ENCODE results near the gene HMGCL. TPM values are rescaled to one million over a fixed set of nuclear protein-coding genes. Genes with fewer than 3 reads are reported as not detected.
"Not testable (repeated sequence)": the region's sequence is repeated elsewhere in the genome, so short reads cannot be mapped to it uniquely, and the experiment has no call there.

HMGCL gene
- total RNA-seq, 1 donor from 2014 or later, result 26.8 TPM

GRCh38 chr1:23797478-23798448, 27.5 kb downstream of the HMGCL start:
- no peaks in the 10 kb centered on the region for H3K27me3 Mint-ChIP-seq (ENCODE audit: low read depth)

GRCh38 chr1:23796466-23797271, 28.6 kb downstream of the HMGCL start:
- Mint-ChIP-seq H3K4me3 (ENCODE audit: unreplicated experiment) (no peak overlapping the region), H3K4me1 (ENCODE audit: low read depth) (peaks cover 23% of the 10 kb centered on the region), H3K27ac (ENCODE audit: unreplicated experiment) (peak overlapping the region; percentile 17), H3K27me3 (ENCODE audit: low read depth) (no peaks in the 10 kb centered on the region), H3K36me3 (ENCODE audit: low read depth) (peaks cover 2% of the 10 kb centered on the region), H3K9me3 (ENCODE audit: low read depth) (no peaks in the 10 kb centered on the region)
- TF ChIP-seq, protein P1, sequence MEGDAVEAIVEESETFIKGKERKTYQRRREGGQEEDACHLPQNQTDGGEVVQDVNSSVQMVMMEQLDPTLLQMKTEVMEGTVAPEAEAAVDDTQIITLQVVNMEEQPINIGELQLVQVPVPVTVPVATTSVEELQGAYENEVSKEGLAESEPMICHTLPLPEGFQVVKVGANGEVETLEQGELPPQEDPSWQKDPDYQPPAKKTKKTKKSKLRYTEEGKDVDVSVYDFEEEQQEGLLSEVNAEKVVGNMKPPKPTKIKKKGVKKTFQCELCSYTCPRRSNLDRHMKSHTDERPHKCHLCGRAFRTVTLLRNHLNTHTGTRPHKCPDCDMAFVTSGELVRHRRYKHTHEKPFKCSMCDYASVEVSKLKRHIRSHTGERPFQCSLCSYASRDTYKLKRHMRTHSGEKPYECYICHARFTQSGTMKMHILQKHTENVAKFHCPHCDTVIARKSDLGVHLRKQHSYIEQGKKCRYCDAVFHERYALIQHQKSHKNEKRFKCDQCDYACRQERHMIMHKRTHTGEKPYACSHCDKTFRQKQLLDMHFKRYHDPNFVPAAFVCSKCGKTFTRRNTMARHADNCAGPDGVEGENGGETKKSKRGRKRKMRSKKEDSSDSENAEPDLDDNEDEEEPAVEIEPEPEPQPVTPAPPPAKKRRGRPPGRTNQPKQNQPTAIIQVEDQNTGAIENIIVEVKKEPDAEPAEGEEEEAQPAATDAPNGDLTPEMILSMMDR (IDR thresholded peaks at IDR 0.05), result no peak
- DNase-seq (ENCODE audit: low spot score), result no peak

More at GRCh38 chr1:23797478-23798448, 27.5 kb downstream of the HMGCL start:
- Mint-ChIP-seq H3K36me3 (ENCODE audit: low read depth) (peaks cover 2% of the 10 kb centered on the region), H3K4me3 (ENCODE audit: unreplicated experiment) (no peak overlapping the region), H3K4me1 (ENCODE audit: low read depth) (peaks cover 14% of the 10 kb centered on the region), H3K27ac (ENCODE audit: unreplicated experiment) (no peak overlapping the region), H3K9me3 (ENCODE audit: low read depth) (no peaks in the 10 kb centered on the region)
- TF ChIP-seq, protein P1 (IDR thresholded peaks at IDR 0.05), result no peak
- no peak for DNase-seq (ENCODE audit: low spot score)

GRCh38 chr1:23795676-23796465, 29.4 kb downstream of the HMGCL start:
- Mint-ChIP-seq H3K4me3 (ENCODE audit: unreplicated experiment) (no peak overlapping the region), H3K27ac (ENCODE audit: unreplicated experiment) (peak overlapping the region; percentile 17), H3K27me3 (ENCODE audit: low read depth) (no peaks in the 10 kb centered on the region), H3K9me3 (ENCODE audit: low read depth) (no peaks in the 10 kb centered on the region), H3K36me3 (ENCODE audit: low read depth) (peaks cover 2% of the 10 kb centered on the region), H3K4me1 (ENCODE audit: low read depth) (peaks cover 24% of the 10 kb centered on the region)
- DNase-seq (ENCODE audit: low spot score), result no peak
- TF ChIP-seq, protein P1 (IDR thresholded peaks at IDR 0.05), result no peak

- DNase-seq (ENCODE audit: low spot score); H3K27me3 Mint-ChIP-seq (ENCODE audit: low read depth); H3K9me3 Mint-ChIP-seq (ENCODE audit: low read depth); H3K36me3 Mint-ChIP-seq (ENCODE audit: low read depth); H3K4me3 Mint-ChIP-seq (ENCODE audit: unreplicated experiment): not testable (repeated sequence)
- Mint-ChIP-seq H3K27ac (ENCODE audit: unreplicated experiment) (peak overlapping the region; percentile 12), H3K4me1 (ENCODE audit: low read depth) (peaks cover 33% of the 10 kb centered on the region)
Observed at GRCh38 chr1:23794732-23795182, 30.5 kb downstream of the HMGCL start.

DNA sequence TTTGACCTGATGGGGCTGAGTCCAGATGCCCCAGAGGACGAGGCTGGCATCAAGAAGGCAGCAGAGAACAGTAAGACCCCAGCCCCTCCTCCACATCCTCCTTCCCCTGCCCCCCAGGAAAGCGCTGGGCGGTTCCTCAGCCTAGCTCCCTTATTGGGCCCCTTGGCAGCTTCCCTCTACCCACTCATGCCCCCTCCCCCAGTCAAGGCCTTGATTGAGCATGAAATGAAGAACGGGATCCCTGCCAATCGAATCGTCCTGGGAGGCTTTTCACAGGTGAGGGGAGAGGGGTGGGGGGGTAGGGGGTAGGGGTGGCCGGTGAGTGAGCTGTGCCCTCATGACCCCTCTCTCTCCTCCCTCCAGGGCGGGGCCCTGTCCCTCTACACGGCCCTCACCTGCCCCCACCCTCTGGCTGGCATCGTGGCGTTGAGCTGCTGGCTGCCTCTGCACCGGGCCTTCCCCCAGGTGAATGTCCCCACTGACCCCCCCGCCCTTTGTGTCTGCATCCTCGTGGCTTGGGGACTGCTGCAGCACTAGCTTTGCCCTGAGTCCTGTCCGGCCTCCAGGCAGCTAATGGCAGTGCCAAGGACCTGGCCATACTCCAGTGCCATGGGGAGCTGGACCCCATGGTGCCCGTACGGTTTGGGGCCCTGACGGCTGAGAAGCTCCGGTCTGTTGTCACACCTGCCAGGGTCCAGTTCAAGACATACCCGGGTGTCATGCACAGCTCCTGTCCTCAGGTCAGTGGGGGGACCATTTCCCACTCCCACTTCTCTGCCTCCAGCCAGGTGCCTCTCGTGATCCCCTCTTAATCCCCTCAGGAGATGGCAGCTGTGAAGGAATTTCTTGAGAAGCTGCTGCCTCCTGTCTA, 31.1 kb downstream of the HMGCL start:
- Mint-ChIP-seq H3K27ac (ENCODE audit: unreplicated experiment) (peak overlapping the region; percentile 12), H3K36me3 (ENCODE audit: low read depth) (peaks cover 2% of the 10 kb centered on the region), H3K4me1 (ENCODE audit: low read depth) (peaks cover 34% of the 10 kb centered on the region), H3K27me3 (ENCODE audit: low read depth) (no peaks in the 10 kb centered on the region), H3K9me3 (ENCODE audit: low read depth) (no peaks in the 10 kb centered on the region), H3K4me3 (ENCODE audit: unreplicated experiment) (no peak overlapping the region)
- TF ChIP-seq, protein P1 (IDR thresholded peaks at IDR 0.05), result no peak
- DNase-seq (ENCODE audit: low spot score), result no peak
